Cardiac muscle cell (in vitro differentiated cells and primary cell): ENCODE measurements around the gene LRMDA. TPM values are rescaled to one million over a fixed set of nuclear protein-coding genes. Genes with fewer than 3 reads are reported as not detected.

Source experiments
- DNase-seq, 2 donors: peaks; one replicate each; pipeline versions ENCODE4 v3.0.0 to v3.0.0-alpha.2; 2010 to 2017; ENCODE audit warnings: low read depth in 1 of 2, low spot score in 1 of 2
- H3K27ac ChIP-seq: fragments of 200-600 bp; sonication (generic); 2 replicates; pipeline ENCODE4 v1.5.1; 2016
- H3K27me3 ChIP-seq: fragments of 200-600 bp; sonication (generic); 2 replicates; pipeline ENCODE4 v1.6.0; 2016; ENCODE audit warnings: control low read depth
- H3K36me3 ChIP-seq: fragments of 200-600 bp; sonication (generic); 2 replicates; pipeline ENCODE4 v1.5.1; 2016; ENCODE audit warnings: control low read depth
- H3K4me1 ChIP-seq: fragments of 200-600 bp; sonication (generic); 2 replicates; pipeline ENCODE4 v1.8.1; 2017; ENCODE audit warnings: low read depth, mild to moderate bottlenecking, mixed run types
- H3K4me3 ChIP-seq: fragments of 200-600 bp; sonication (generic); 2 replicates; pipeline ENCODE4 v1.5.1; 2016; ENCODE audit warnings: mild to moderate bottlenecking
- H3K9me3 ChIP-seq: fragments of 200-600 bp; sonication (generic); 2 replicates; pipeline ENCODE4 v1.5.1; 2017; ENCODE audit warnings: low read depth, mild to moderate bottlenecking, control low read depth
- CTCF ChIP-seq: IDR thresholded peaks from 2 replicates; pipeline ENCODE4 v1.5.1; 2012; ENCODE audit warnings: low read depth, mild to moderate bottlenecking, low read length
- polyA plus RNA-seq: library from polyadenylated mRNA; unstranded; fragments of >200 nt; fragmentation: Nextera tagmentation; extraction: Ambion mirVana; gene quantifications from 2 replicates; pipeline ENCODE4 v1.2.1, GENCODE V29; 2016
- total RNA-seq: library from RNA; depleted of rRNA; stranded (reverse); fragments of >200 nt; gene quantifications from 2 replicates; pipeline ENCODE4 v1.2.3, GENCODE V29; 2016

LRMDA gene
- total and polyA plus RNA-seq, 2 experiments from 2014 or later = 6.2 to 11.7 TPM

GRCh38 chr10:75827587-75828021 is 396.2 kb downstream of the LRMDA start:
- Histone ChIP-seq H3K9me3 (no peaks in the 10 kb centered on the region), H3K27ac (no peak overlapping the region), H3K27me3 (no peaks in the 10 kb centered on the region), H3K4me3 (no peak overlapping the region), H3K4me1 (peaks cover 12% of the 10 kb centered on the region), H3K36me3 (no peaks in the 10 kb centered on the region)
- no peak for DNase-seq
- TF ChIP-seq CTCF = no peak

DNA sequence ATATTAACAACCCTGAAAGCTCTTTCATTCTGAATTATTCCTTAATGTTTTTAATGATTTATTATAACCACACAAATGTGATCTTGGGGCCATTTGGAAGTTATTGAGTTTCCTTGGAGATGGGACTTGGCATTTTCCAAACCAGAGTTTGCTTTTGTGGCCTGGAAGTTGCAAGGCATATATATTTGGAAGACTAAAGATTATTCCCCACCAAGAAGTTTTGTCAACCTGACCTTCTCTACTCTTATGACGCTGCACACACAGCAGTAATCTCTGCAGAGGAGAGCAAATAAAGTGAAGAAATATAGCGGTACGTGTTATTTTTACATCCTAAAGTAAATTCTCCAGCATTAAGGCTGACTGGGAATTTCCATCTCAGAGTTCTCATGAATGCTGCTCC is 397.0 kb downstream of the LRMDA start:
- H3K36me3 ChIP-seq = no peaks in the 10 kb centered on the region
- H3K9me3 ChIP-seq = no peaks in the 10 kb centered on the region
- TF ChIP-seq CTCF = no peak
- H3K4me1 ChIP-seq = peaks cover 12% of the 10 kb centered on the region
- no peak overlapping the region for H3K4me3 ChIP-seq
- no peak for DNase-seq
- no peak overlapping the region for H3K27ac ChIP-seq
- no peaks in the 10 kb centered on the region for H3K27me3 ChIP-seq

DNA sequence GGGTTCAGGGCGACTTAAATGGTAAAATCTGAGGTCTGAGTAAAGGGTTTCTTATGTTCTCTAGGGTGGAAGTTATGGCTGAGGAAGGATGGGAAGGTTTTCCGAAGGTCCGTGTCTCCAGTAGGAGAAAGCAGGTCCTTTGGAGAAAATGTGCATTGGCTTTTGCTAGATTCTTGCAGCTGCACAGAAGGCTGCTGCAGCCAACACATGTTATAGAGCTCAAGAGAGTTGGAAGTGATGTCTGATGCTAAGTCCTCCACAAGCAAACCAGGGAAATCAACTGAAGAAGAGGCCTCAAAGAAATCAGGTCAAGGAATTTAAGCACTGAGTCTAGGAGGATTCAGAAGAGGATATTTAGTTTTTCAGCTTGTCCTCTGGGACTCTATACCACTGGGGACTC is 404.6 kb downstream of the LRMDA start:
- TF ChIP-seq CTCF = no peak
- Histone ChIP-seq H3K27ac (no peak overlapping the region), H3K9me3 (no peaks in the 10 kb centered on the region), H3K36me3 (no peaks in the 10 kb centered on the region), H3K4me1 (no peaks in the 10 kb centered on the region), H3K4me3 (no peak overlapping the region), H3K27me3 (no peaks in the 10 kb centered on the region)
- no peak for DNase-seq

DNA sequence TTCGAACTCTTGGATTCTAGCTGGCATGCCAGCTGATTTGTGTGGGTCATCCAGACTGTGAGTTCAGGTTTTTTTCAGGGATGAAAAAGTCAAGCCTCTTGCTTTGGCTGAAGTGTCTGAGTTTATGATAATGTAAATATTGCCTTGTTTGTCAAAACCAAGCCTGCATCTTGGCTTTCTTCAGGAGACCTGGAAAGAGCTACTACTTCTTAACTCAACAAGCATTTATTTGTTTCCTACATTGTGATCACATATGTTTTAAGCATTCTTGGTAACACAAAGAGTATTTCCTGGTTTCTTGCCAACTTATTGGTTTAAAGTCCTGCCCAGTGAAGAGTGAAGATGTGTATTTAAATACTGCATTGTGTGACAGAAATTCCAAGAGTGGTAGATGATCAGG is 407.1 kb downstream of the LRMDA start:
- Histone ChIP-seq H3K4me1 (no peaks in the 10 kb centered on the region), H3K36me3 (no peaks in the 10 kb centered on the region), H3K9me3 (no peaks in the 10 kb centered on the region), H3K27ac (no peak overlapping the region), H3K27me3 (no peaks in the 10 kb centered on the region), H3K4me3 (no peak overlapping the region)
- DNase-seq = no peak
- no peak for TF ChIP-seq CTCF

DNA sequence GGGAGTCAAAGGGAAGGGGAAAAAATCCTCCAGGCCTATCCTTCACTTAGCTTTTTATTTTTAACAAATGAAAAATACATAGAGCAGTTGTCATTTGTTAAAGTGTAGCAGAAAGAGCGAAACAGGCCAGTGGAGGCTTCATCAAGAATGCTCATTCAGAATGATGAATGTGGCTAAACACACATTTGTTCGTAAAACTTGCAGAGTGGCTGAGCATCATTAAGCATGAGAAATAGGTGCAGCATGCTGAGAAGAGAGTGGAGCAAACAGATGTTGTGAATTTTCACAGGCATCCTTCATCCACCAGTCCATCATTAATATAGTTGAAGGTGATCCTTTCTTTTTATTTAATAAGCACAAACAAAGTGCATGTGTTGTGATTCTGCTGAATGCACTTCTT is 407.6 kb downstream of the LRMDA start:
- Histone ChIP-seq H3K27me3 (no peaks in the 10 kb centered on the region), H3K4me1 (no peaks in the 10 kb centered on the region), H3K4me3 (no peak overlapping the region), H3K27ac (no peak overlapping the region), H3K36me3 (no peaks in the 10 kb centered on the region), H3K9me3 (no peaks in the 10 kb centered on the region)
- DNase-seq = no peak
- TF ChIP-seq CTCF = no peak

- Histone ChIP-seq H3K9me3 (no peaks in the 10 kb centered on the region), H3K27ac (no peak overlapping the region), H3K27me3 (no peaks in the 10 kb centered on the region), H3K4me1 (no peaks in the 10 kb centered on the region), H3K4me3 (no peak overlapping the region), H3K36me3 (no peaks in the 10 kb centered on the region)
- no peak for TF ChIP-seq CTCF
- DNase-seq = no peak
Measured at GRCh38 chr10:75841266-75841665, 409.8 kb downstream of the LRMDA start.
